Endothelial cell of umbilical vein (primary cell): ENCODE measurements around the gene PDE4B. TPM values are rescaled to one million over a fixed set of nuclear protein-coding genes. Genes with fewer than 3 reads are reported as not detected.

Experiments
- BruUV-seq: library from RNA; stranded (reverse); fragments of 400-500 nt; replicated peaks from 2 replicates; lab custom pipeline; 2021; lab: Mats Ljungman, UMichigan
- CTCF ChIA-PET: fragments of 300-600, 350-600 bp; sonication (Branson Sonifier 250); formaldehyde crosslinking; loops from one replicate; lab custom pipeline; 2021; ENCODE audit warnings: antibody characterized with exemption, inconsistent platforms; lab: Charles Lee
- POLR2A ChIA-PET: fragments of 300-600, 350-600 bp; sonication (Branson Sonifier 250); formaldehyde crosslinking; loops from one replicate; lab custom pipeline; 2021; ENCODE audit warnings: antibody characterized with exemption, inconsistent platforms; lab: Charles Lee
- DNase-seq: peaks from one replicate; pipeline ENCODE4 v3.0.0-alpha.2; 2011; ENCODE audit warnings: low read depth, low spot score
- FAIRE-seq: peaks from 2 replicates; lab custom pipeline; 2011; peaks lifted over from hg19 to GRCh38; lab: Jason Lieb, UNC
- H2AFZ ChIP-seq: 2 replicates; pipeline ENCODE4 v1.6.0; 2012; ENCODE audit warnings: low read depth, low read length, control low read depth, inconsistent platforms
- H3K27ac ChIP-seq: 2 replicates; pipeline ENCODE4 v1.5.1; 2011; ENCODE audit warnings: low read depth, mild to moderate bottlenecking, control low read depth, low read length, moderate library complexity; ENCODE audit not compliant: insufficient read depth
- H3K27me3 ChIP-seq, 2 experiments: 2 replicates each; pipeline versions ENCODE4 v1.6.0 to v1.6.1; 2011; ENCODE audit warnings: low read length in 2 of 2, mixed read lengths in 1 of 2; ENCODE audit not compliant: control insufficient read depth in 2 of 2, insufficient read depth in 2 of 2
- H3K36me3 ChIP-seq, 2 experiments: 2 replicates in 1 of 2; 3 replicates in 1 of 2; pipeline ENCODE4 v1.5.1; 2011; ENCODE audit warnings: low read length in 2 of 2, mild to moderate bottlenecking in 1 of 2, moderate library complexity in 1 of 2; ENCODE audit not compliant: control insufficient read depth in 2 of 2, insufficient read depth in 2 of 2; ENCODE audit errors: extremely low read depth in 1 of 2
- H3K4me1 ChIP-seq: 3 replicates; pipeline ENCODE4 v1.5.1; 2011; ENCODE audit warnings: mild to moderate bottlenecking, low read length; ENCODE audit not compliant: control insufficient read depth, insufficient read depth; ENCODE audit errors: extremely low read depth
- H3K4me2 ChIP-seq: 2 replicates; pipeline ENCODE4 v1.6.1; 2011; ENCODE audit warnings: low read length, control low read depth, mixed read lengths; ENCODE audit not compliant: insufficient read depth
- H3K4me3 ChIP-seq, 3 experiments: fragments of 200-600 bp in 1 of 3; sonication (generic), shearing (Covaris generic) in 1 of 3; replicated peaks in 1 of 3; 2 replicates each; pipeline ENCODE4 v1.5.1; 2011 to 2016; ENCODE audit warnings: control low read depth in 3 of 3, low read length in 3 of 3, mild to moderate bottlenecking in 2 of 3, inconsistent platforms in 1 of 3, low read depth in 1 of 3, moderate library complexity in 1 of 3; ENCODE audit not compliant: insufficient read depth in 1 of 3
- H3K79me2 ChIP-seq: 2 replicates; pipeline ENCODE4 v1.6.0; 2012; ENCODE audit warnings: low read length, inconsistent platforms; ENCODE audit not compliant: control insufficient read depth, insufficient read depth
- H3K9ac ChIP-seq: replicated peaks from 2 replicates; pipeline ENCODE3; 2011; ENCODE audit warnings: low read length, control low read depth; ENCODE audit not compliant: insufficient read depth; ENCODE audit errors: extremely low read depth
- H3K9me1 ChIP-seq: replicated peaks from 3 replicates; pipeline ENCODE4 v1.6.0; 2011; ENCODE audit warnings: mild to moderate bottlenecking, low read length; ENCODE audit not compliant: control insufficient read depth, insufficient read depth; ENCODE audit errors: extremely low read depth
- H3K9me3 ChIP-seq: replicated peaks from 2 replicates; pipeline ENCODE4 v1.5.1; 2012; ENCODE audit warnings: low read length, inconsistent platforms; ENCODE audit not compliant: control insufficient read depth, insufficient read depth
- H4K20me1 ChIP-seq: replicated peaks from 2 replicates; pipeline ENCODE3; 2011; ENCODE audit warnings: mild to moderate bottlenecking, low read length; ENCODE audit not compliant: control insufficient read depth, insufficient read depth; ENCODE audit errors: extremely low read depth
- CTCF ChIP-seq, 2 donors: IDR thresholded peaks; 1 replicate in 1 of 2; 2 replicates in 1 of 2; pipeline ENCODE4 v1.5.1; 2011; ENCODE audit warnings: low read length in 2 of 2, mild to moderate bottlenecking in 2 of 2, moderate library complexity in 2 of 2, control low read depth in 1 of 2, inconsistent platforms in 1 of 2, low read depth in 1 of 2; ENCODE audit not compliant: insufficient read depth in 1 of 2; ENCODE audit errors: extremely low read depth in 1 of 2
- EZH2 ChIP-seq: IDR thresholded peaks from 2 replicates; pipeline ENCODE4 v1.6.1; 2012; ENCODE audit warnings: borderline replicate concordance, low read depth, mild to moderate bottlenecking, moderate library complexity, low read length, inconsistent platforms; ENCODE audit not compliant: severe bottlenecking
- FOS ChIP-seq: IDR thresholded peaks from 2 replicates; pipeline ENCODE4 v1.6.1; 2011; ENCODE audit warnings: mild to moderate bottlenecking, low read length, moderate library complexity, borderline replicate concordance; ENCODE audit not compliant: insufficient read depth
- GATA2 ChIP-seq: IDR thresholded peaks from 2 replicates; pipeline ENCODE4 v1.7.0; 2011; ENCODE audit warnings: low read depth, mild to moderate bottlenecking, moderate library complexity, mixed read lengths, low read length; ENCODE audit not compliant: insufficient read length, insufficient read depth
- JUN ChIP-seq: IDR thresholded peaks from 2 replicates; pipeline ENCODE4 v1.6.1; 2011; ENCODE audit warnings: borderline replicate concordance, low read depth; ENCODE audit not compliant: insufficient read length, insufficient read depth
- MYC ChIP-seq: IDR thresholded peaks from one replicate; pipeline ENCODE4 v1.6.1; 2011; ENCODE audit warnings: mild to moderate bottlenecking, low read depth, low read length
- POLR2A ChIP-seq: IDR thresholded peaks from 2 replicates; pipeline ENCODE4 v1.6.1; 2012; ENCODE audit warnings: low read depth, mild to moderate bottlenecking, control low read depth, low read length
- POLR2AphosphoS5 ChIP-seq: IDR thresholded peaks from 2 replicates; pipeline ENCODE4 v1.6.1; 2012; ENCODE audit warnings: low read depth, mild to moderate bottlenecking, control low read depth, low read length, moderate library complexity; ENCODE audit not compliant: insufficient read depth
- dilution Hi-C: fragments of 300-500 bp; cut with MboI; formaldehyde crosslinking; loops from one replicate; pipeline ENCODE4 v1.15.0; 2019; ENCODE audit warnings: low sequenced_read_pairs; ENCODE audit not compliant: extremely low pct_ligation_motif_present
- intact Hi-C: fragments of 100-400 bp; cut with micrococcal nuclease; formaldehyde crosslinking; loops from one replicate; pipeline ENCODE4 v1.10.0; 2022
- polyA plus RNA-seq, 4 experiments: library from polyadenylated mRNA; depleted of rRNA in 3 of 4; stranded (reverse) in 3 of 4; unstranded in 1 of 4; fragments of >200 nt; gene quantifications; 2 replicates each; pipeline versions ENCODE4 v1.2.1 to v1.2.3, GENCODE V29; 2011 to 2012; ENCODE audit warnings: missing spikeins in 1 of 4
- total RNA-seq: library from RNA; stranded (reverse); gene quantifications from 2 replicates; pipeline ENCODE4 v1.2.3, GENCODE V29; 2021
- TF ChIP-seq, protein P1 (sequence below): IDR thresholded peaks from 2 replicates; pipeline ENCODE4 v1.6.1; 2011; ENCODE audit not compliant: insufficient read depth, insufficient read length

The PDE4B gene
- total and polyA plus RNA-seq, 2 donors (not counting 3 experiments of a cell fraction or from before 2014, with no cell fraction given) = 63.5 to 69.8 TPM

- no TSS peak for BruUV-seq
- Histone ChIP-seq H3K4me3 (no peak overlapping the region), H3K9me3 (no peaks in the 10 kb centered on the region), H3K27ac (no peak overlapping the region), H2AFZ (no peak overlapping the region), H3K36me3 (no peaks in the 10 kb centered on the region), H3K9ac (no peak overlapping the region), H4K20me1 (no peaks in the 10 kb centered on the region), H3K9me1 (no peaks in the 10 kb centered on the region), H3K4me2 (no peak overlapping the region), H3K79me2 (no peaks in the 10 kb centered on the region), H3K4me1 (no peaks in the 10 kb centered on the region), H3K27me3 (no peaks in the 10 kb centered on the region)
- CTCF ChIA-PET = interaction anchor here (1.4 kb wide), 2 partner anchors 15 to 24 kb away, joined by 3 read pairs; no protein-coding TSS in a partner anchor
- POLR2A ChIA-PET = no interaction called here
- dilution Hi-C loops (no loop called here), intact Hi-C loops (no loop called here)
- FAIRE-seq (no peak), DNase-seq (no peak)
- TF ChIP-seq POLR2A = no peak
- no peak for TF ChIP-seq MYC
- no peak for TF ChIP-seq EZH2
- TF ChIP-seq JUN = no peak
- no peak for TF ChIP-seq CTCF (IDR thresholded peaks at IDR 0.05; ENCODE audit: extremely low read depth in 1 of 2, insufficient read depth in 1 of 2, low read depth in 1 of 2, low read length in 2 of 2)
- TF ChIP-seq GATA2 = no peak
- no peak for TF ChIP-seq POLR2AphosphoS5
- TF ChIP-seq FOS = no peak
- TF ChIP-seq, protein P1, sequence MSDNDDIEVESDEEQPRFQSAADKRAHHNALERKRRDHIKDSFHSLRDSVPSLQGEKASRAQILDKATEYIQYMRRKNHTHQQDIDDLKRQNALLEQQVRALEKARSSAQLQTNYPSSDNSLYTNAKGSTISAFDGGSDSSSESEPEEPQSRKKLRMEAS = no peak
These were observed 201.5 kb downstream of the PDE4B start for GRCh38 chr1:65994223-65994622.
